NK-92 (cell line): Measurements from ENCODE around the gene MESP2.
A peak's percentile ranks its signal among the peaks of the same experiment; 100 is the strongest.

Source experiments
- DNase-seq: peaks from one replicate; lab custom pipeline; 2025; ENCODE audit not compliant: unreplicated experiment; lab: John Stamatoyannopoulos, UW

Gene MESP2, protein sequence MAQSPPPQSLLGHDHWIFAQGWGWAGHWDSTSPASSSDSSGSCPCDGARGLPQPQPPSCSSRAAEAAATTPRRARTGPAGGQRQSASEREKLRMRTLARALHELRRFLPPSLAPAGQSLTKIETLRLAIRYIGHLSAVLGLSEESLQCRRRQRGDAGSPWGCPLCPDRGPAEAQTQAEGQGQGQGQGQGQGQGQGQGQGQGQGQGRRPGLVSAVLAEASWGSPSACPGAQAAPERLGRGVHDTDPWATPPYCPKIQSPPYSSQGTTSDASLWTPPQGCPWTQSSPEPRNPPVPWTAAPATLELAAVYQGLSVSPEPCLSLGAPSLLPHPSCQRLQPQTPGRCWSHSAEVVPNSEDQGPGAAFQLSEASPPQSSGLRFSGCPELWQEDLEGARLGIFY

DNA sequence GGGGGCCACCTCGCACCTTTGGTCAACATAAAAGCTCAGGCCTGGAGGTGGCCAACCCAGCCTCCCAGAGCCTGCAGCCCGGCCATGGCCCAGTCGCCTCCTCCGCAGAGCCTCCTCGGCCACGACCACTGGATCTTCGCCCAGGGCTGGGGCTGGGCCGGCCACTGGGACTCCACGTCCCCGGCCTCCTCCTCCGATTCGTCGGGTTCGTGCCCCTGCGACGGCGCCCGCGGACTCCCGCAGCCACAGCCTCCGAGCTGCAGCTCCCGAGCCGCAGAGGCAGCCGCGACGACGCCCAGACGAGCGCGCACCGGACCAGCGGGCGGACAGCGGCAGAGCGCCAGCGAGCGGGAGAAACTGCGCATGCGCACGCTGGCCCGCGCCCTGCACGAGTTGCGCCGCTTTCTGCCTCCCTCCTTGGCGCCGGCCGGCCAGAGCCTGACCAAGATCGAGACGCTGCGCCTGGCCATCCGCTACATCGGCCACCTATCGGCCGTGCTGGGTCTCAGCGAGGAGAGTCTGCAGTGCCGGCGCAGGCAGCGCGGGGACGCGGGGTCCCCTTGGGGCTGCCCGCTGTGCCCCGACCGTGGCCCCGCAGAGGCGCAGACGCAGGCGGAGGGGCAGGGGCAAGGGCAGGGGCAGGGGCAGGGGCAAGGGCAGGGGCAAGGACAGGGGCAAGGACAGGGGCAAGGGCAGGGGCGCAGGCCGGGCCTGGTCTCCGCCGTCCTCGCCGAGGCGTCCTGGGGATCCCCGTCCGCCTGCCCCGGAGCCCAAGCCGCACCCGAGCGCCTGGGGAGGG, at the start of gene MESP2:
Gene MESP2, plus strand, starts transcription at position 59 of the 799 bp plus-strand sequence. Its CDS starts 26 bp downstream, at position 85.
- no peak for DNase-seq

DNA sequence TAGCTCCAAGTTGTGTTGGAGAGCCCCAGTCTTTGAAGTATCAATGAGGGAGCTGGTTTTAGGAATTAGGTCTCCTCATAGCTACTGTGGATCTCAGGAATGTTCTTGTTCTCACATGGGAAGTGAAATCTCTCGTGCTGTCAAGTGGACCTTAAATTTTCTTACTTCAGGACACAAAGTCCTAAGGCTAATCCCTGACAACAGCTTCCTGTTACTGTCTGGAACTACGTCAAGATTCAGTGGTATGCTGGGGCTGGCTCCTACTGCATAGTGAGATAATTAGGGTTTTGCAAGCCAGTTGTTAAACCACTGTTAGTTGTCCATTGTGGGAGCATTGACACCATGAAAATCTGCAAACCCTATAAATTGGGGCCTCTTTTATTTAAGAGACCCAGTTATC, 47.9 kb upstream of the MESP2 start:
- no peak for DNase-seq

DNA sequence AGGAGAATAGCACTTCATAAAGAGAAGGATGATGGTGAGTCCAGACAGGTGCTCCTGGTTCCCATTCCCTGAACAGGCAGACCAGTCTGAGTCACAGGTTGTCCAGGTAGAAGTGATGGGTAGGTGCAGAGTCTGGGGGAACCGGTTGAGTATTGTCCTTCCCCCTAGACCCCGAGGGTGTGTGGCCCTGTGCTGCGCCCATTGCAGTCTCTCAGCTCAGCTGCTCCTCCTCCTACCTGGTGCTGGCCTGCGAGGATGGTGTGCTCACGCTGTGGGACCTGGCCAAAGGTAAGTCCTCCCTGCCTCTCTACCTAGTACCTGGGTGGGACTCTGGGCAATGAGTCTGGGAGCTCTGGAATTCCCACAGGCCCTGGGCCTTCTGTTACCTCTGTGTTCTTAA, 44.9 kb upstream of the MESP2 start:
- DNase-seq = no peak

DNA sequence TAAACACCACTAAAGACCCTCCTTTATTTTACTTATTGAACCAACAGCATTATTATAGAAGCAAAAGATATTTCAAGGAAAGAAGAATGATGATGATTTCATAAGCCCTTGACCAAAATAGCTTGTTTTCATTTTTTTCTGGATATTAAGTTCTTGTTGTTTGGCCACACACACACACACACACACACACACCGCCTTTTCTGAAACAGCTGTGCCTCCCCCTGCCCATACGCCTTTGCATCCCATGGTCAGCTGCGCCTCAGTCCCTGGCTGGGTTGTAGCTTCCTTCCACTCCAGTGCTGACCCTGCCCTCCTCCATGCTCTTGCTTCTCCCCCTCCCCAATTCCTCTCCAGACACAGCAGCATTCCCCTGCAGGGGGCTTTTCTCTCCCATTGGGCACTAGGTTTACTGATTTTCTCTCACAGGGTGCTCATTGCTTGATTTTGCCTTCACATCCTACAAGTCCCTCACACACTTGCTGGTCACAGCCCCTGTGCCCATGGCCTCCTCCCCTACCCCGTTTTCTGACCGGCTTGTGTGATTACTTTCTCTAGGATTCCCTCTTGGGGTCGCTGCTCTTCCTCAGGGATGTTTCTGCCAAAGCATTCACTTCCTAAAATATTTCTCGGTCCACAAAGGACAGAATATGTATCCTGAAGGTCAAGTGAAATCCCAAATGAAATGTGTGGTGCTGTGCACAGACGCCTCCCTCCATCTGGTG, 43.5 kb upstream of the MESP2 start:
- no peak for DNase-seq

DNA sequence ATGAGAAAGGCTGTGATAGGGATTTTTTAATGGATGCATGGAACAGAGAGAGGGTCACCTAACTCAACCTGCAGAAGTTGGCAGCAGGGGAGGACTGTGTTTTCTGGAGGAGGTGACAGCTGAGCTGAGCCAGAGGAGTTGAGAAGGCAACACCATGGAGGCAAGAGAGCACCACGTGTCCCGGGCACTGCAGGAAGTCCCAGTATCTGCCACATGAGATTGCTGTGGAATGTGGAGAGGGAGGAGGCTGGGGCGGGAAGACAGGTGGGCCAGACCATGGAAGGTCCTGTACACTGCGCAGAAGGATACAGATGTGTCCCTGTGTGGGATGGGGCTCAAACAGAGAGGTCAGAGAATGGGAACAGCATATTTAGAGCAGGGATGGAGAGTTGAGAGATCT, 40.4 kb upstream of the MESP2 start:
- DNase-seq = no peak

DNA sequence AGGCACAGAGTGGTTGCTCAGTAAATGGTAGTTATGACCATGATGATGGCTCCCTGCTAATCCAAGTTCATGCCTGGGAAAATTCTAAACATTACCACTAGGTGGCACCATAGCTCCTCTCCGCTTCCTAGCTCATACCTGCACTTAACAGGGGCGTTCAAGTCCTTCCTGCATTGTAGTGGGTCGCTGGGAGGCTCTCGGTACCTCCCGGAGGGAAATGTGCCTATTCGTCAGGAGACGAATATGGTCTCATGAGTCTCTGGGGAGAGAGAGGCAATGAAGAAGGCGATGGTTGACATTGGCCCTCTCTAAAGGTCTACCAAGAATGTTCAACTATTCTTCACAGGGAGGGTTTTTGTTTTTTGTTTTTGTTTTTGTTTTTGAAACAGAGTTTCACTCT, 36.0 kb upstream of the MESP2 start:
- no peak for DNase-seq

DNA sequence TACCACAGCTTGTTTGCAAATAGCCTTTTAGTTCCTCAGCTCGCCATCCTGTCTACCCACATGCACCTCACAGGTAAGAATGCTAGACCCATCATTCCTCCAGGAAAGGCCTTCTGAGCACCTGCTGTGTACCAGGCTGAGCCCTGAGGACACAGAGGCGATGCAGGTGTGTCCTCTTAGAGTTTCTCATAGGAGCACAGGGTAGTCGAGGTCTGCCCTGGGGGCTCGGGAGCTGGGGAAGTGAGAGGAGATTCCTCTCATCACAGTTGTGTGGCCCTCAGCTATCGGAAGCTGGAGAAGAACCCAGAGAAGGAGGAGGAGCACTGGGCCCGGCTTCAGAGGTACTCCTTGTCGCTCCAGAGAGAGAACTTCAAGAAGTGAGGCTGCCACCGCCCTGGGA, 33.1 kb upstream of the MESP2 start:
- DNase-seq = no peak

DNA sequence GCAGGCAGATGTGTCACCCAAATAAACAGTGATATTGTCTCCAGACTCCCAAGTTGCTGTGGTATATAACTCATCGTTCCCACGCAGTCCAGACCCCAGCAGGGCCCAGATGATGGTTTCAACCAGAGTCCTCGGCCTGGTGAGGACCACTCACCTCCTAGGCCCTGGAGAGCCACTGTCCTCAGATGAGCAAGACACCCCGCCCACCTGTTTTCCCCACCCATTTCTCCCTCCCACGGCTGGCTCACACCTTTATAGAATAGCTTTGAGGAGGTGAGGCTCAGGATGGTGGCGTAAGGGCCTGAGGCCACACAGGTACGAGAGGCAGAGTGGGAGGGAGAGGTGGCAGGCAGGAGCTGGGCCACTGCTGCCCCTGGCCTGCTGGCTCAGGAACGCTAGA, 32.5 kb upstream of the MESP2 start:
- DNase-seq = no peak

DNA sequence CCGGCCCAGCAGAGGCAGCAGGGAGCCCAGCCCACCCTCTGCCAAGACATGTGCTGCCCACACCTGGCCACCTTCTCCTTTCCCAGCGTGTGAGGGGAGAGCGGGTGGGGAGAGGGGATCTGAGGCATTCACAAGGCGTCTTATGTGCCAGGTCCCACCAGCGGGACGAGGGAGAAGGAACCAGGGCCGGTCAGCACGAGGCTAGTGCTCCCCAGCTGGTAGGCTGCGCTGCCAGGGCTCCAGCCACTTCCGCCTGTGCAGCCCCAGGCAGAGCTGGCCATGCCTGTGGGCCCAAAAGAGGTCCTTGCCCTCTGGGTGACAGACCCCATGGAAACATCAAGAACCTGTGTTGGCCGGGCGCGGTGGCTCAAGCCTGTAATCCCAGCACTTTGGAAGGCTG, 31.0 kb upstream of the MESP2 start:
- DNase-seq = no peak

DNA sequence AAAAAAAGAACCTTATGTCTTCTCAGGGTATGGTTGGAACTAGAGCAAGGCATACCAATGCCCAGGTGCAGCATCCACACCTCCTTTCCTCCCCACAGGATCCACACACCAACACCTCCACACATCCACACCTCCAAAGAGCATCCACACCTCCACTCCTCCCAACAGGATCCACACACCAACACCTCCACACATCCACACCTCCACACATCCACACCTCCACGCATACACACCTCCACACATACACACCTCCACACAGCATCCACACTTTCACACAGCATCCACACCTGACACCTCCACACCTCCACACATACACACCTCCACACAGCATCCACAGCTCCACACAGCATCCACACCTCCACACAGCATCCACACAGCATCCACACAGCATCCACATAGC, 30.4 kb upstream of the MESP2 start:
- no peak for DNase-seq

DNA sequence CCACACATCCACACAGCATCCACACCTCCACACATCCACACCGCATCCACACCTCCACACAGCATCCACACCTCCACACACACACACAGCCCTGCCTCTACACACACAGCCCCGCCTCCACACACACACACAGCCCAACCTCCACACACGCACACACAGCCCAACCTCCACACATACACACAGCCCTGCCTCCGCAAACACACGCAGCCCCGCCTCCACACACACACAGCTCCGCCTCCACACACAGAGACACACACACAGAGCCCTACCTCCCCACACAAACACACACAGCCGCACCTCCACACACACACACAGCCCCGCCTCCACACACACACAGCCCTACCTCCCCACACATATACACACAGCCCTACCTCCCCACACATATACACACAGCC, 29.7 kb upstream of the MESP2 start:
- no peak for DNase-seq

DNA sequence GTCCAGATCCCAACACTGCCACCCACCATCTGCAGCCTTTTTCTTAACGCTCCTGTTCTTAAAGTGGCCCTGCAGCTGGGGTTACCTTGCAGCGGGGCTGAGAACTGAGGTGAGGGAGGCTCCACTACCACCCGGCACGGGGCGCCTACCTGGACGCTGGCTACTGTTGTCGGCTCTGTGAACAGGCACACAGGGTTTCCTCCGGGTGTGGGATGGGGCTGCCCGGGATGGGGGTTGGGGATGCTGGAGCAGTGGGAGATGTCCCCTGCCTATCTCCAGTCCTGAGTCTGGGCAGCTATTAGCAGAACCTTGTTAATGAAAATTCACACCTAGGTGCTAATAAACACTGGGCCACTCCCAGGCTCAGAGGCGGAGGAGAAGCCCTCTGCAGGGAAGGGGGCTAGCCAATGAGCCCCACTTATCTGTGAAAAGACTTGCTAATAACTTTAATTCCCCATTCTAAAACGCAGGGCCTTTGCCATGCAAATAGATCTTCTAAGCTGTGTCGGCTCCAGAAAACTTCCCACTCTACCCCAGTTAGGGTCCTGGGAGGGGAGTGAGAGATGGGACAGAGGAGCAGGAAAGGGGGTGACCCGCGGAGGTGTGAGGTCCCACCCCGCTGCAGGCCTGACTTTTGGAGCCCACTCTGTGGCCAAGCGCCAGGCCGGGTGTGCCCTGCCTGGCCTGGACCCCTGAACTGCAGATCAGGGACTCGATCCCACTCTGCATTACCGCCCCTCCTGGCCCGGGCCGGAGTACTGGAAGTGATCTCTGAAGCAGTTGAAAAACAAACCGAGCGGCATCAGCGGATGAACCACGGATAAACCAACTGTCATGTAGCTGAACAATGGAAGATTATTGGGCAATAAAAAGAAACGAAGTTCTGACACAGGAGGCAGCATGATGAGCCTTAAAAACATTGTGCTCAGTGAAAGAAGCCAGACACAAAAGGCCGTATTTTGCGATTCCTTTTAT, 28.1 kb upstream of the MESP2 start:
- DNase-seq = no peak

DNA sequence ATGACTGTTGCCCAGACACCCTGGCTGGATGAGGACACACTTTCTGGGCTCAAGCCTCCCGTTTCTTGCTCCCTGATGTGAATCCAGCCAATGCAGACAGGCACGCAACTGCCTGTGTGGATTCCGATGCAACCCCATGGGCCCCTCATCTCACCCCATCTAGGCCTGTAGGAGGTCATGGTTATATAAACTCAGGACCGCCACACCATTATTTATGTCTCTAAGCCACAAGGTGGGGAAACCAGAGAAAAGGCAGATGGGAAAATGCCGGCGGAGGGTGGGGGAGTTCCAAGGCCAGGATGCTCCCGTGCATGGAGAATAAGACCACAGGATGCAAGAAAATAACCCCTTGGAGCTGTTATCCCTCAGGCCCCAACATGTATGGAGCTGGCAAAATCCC, 27.1 kb upstream of the MESP2 start:
- no peak for DNase-seq

DNA sequence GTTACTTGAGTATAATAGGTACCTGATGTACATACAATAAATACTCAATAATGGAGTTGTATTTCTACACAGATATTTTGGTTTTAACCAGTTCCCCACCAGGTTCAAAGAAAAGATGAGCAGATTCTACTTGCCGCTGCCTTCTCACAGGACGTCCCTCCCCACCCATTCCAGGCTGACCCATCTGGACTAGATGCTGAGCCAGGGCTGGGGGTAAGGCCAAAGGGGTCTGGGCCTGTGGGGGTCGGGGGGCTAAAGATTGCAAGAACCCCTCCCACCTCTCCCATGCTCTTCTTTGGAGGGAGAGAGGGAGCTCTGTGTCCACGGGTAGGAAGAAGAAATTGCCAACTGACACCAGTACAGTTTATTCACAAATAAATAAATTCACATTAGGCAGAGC, 26.6 kb upstream of the MESP2 start:
- no peak for DNase-seq

DNA sequence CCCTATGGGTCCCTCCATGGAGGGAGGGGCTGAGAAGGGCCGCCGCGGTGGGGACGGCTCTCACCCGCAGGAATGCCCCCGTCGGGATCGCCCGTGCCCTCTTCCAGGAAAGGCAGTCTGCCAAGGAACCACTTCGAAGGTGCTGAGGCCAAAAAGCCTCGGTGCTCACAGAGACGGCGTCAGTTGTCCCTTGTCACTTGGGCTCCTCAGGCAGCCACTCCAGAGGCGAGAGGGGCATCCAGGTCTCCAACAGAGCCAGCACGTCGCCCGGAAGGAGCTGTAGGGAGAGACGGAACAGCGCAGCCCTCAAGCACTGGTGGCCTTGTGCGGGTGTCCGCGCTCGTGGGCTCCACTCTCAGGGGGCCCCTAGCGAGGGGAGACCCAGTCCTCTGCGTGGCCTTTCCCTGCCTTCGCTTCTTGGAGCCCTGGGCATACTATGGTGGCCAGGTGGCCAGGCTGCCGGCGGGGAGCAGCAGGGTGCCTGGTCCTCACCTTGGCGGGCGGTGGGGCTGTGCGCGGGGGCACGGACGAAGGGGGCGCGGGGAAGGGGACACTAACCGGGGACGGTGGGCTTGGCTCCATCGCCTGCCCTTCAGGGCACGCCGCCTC, 26.1 kb upstream of the MESP2 start:
- DNase-seq = no peak

DNA sequence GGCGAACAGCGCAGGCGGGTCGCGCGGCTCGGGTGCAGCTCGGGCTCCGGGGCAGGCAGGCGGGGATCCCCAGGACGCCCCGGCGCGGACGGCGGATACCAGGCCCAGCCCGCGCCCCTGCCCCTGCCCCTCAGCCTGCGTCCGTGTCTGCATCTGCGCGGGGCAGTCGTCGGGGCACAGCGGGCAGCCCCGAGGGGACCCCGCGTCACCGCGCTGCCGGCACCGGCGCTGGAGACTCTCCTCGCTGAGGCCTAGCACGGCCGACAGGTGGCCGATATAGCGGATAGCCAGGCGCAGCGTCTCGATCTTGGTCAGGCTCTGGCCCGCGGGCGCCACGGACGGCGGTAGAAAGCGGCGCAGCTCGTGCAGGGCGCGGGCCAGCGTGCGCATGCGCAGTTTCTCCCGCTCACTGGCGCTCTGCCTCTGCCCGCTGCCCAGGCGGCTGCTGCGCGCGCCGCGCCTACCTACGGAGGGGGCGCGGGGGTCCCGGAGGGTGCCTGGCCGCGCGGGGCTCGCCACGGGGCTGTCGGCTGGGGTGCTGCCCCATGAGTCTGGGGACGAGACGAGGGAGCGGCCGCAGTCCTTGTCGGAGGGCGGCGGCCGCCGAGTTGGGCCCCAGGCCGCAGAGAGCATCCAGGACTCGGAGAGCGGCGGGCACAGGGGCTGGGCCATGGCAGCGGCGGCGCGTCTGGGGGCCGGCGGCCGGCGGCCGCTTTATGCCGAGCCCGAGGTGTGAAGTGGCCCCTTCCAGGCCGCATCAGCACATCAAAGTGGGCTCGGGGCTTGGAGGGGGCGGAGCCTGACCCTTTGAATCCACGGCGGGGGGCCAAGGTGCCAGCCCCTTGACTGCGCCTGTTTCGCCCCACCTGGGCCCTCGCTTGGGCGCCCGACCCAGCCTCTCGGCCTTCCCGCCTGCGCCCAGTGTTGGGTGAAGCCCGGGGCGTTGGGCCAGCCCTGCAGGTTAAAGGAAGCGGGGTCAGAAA, 25.3 kb upstream of the MESP2 start, which contains the start of gene MESP1:
Gene MESP1, minus strand, starts transcription at position 690 of the 983 bp plus-strand sequence. Its CDS starts 18 bp downstream, at position 672.
- peak; percentile 25 for DNase-seq

DNA sequence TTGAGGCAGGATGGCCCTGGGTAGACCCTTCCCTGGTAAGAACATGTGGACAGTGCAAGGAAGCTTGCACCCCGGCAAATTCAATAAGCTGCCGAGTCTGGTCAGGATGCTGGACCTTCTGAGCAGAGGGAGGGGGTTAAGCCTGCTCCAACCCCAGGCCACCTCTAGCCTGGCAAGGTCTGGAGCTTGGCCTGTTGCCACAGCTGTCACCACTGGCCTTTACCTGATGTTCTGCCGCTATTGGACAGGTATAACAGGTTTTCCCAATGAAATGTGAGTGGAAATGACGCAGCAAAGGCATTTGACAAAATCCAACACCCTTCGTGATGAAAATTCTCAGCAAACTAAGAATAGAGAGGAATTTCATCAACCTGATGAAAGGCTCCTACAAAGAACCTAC, 24.4 kb upstream of the MESP2 start:
- no peak for DNase-seq

DNA sequence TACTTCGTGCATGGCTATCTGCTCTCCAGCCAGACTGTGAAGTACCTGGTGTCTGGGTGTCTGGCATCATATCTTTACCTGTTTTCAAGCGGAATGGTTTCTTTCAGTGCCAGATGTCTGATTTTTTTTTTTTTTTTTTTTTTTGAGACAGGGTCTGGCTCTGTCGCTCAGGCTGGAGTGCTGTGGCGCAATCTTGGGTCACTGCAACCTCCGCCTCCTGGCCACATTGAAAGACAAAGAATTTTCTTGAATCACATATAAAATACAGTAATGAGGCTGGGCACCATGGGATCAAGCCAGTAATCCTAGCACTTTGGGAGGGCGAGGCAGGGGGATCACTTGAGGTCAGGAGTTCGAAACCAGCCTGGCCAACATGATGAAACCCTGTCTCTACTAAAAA, 22.3 kb upstream of the MESP2 start:
- no peak for DNase-seq
